ENCODE data around the gene OTUD4.

GRCh38 chr4:145090380-145090779, 90.0 kb downstream of the OTUD4 start:
- no peak for TF ChIP-seq CTCF (IDR thresholded peaks at IDR 0.05)
- TF ChIP-seq EP300 (IDR thresholded peaks at IDR 0.05) = no peak
- TF ChIP-seq POLR2AphosphoS5 (IDR thresholded peaks at IDR 0.05) = no peak
- no peak for TF ChIP-seq POLR2A (IDR thresholded peaks at IDR 0.05)

Measured in stomach (tissue), 4 donors.